ENCODE measurements around the gene LRBA. TPM values are rescaled to one million over a fixed set of nuclear protein-coding genes. Genes with fewer than 3 reads are reported as not detected.

The LRBA gene
- total RNA-seq, 1 donor from 2014 or later = 39.9 TPM

- DNase-seq = no peak
- Histone ChIP-seq H3K27ac (no peak overlapping the region), H3K9me3 (no peaks in the 10 kb centered on the region), H3K36me3 (no peaks in the 10 kb centered on the region), H3K4me3 (peak overlapping the region; percentile 100), H3K27me3 (no peaks in the 10 kb centered on the region), H3K4me1 (peaks cover 13% of the 10 kb centered on the region)
- no peak for ATAC-seq
- no peak for TF ChIP-seq CTCF (IDR thresholded peaks at IDR 0.05)
- intact Hi-C loops (cut with DNase I) = no loop called here
Observed at GRCh38 chr4:151013491-151013890, 1.6 kb downstream of the LRBA start.

- ATAC-seq (no peak), DNase-seq (no peak)
- no peaks in the 10 kb centered on the region for H3K36me3 ChIP-seq
- TF ChIP-seq CTCF (IDR thresholded peaks at IDR 0.05) = no peak
- intact Hi-C loops (cut with DNase I) = no loop called here
- no peaks in the 10 kb centered on the region for H3K9me3 ChIP-seq
- peak overlapping the region; percentile 100 for H3K4me3 ChIP-seq
- H3K27ac ChIP-seq = no peak overlapping the region
- no peaks in the 10 kb centered on the region for H3K27me3 ChIP-seq
- H3K4me1 ChIP-seq = peaks cover 13% of the 10 kb centered on the region
Observed at GRCh38 chr4:151012820-151013219, 2.3 kb downstream of the LRBA start.

- peak overlapping the region; percentile 100 for H3K4me3 ChIP-seq
- H3K4me1 ChIP-seq = peaks cover 13% of the 10 kb centered on the region
- ATAC-seq (no peak), DNase-seq (no peak)
- H3K36me3 ChIP-seq = no peaks in the 10 kb centered on the region
- H3K27me3 ChIP-seq = no peaks in the 10 kb centered on the region
- H3K9me3 ChIP-seq = no peaks in the 10 kb centered on the region
- TF ChIP-seq CTCF (IDR thresholded peaks at IDR 0.05) = no peak
- intact Hi-C loops (cut with DNase I) = no loop called here
- no peak overlapping the region for H3K27ac ChIP-seq
Observed at GRCh38 chr4:151012376-151012775, 2.7 kb downstream of the LRBA start.

- Histone ChIP-seq H3K36me3 (no peaks in the 10 kb centered on the region), H3K4me1 (no peaks in the 10 kb centered on the region), H3K4me3 (no peak overlapping the region), H3K9me3 (no peaks in the 10 kb centered on the region), H3K27me3 (no peaks in the 10 kb centered on the region), H3K27ac (no peak overlapping the region)
- no peak for DNase-seq
- intact Hi-C loops (cut with DNase I) = no loop called here
- no peak for TF ChIP-seq CTCF (IDR thresholded peaks at IDR 0.05)
- no peak for ATAC-seq
Observed at GRCh38 chr4:151004222-151004621, 10.9 kb downstream of the LRBA start.

- Histone ChIP-seq H3K36me3 (no peaks in the 10 kb centered on the region), H3K27ac (no peak overlapping the region), H3K4me3 (no peak overlapping the region), H3K9me3 (no peaks in the 10 kb centered on the region), H3K4me1 (no peaks in the 10 kb centered on the region), H3K27me3 (no peaks in the 10 kb centered on the region)
- TF ChIP-seq CTCF (IDR thresholded peaks at IDR 0.05) = no peak
- ATAC-seq (no peak), DNase-seq (no peak)
- intact Hi-C loops (cut with DNase I) = no loop called here
Observed at GRCh38 chr4:151000747-151001429, 14.2 kb downstream of the LRBA start.

GRCh38 chr4:150999086-150999485, 16.0 kb downstream of the LRBA start:
- no peaks in the 10 kb centered on the region for H3K27me3 ChIP-seq
- DNase-seq = no peak
- no peaks in the 10 kb centered on the region for H3K4me1 ChIP-seq
- no peaks in the 10 kb centered on the region for H3K9me3 ChIP-seq
- TF ChIP-seq CTCF (IDR thresholded peaks at IDR 0.05) = no peak
- H3K4me3 ChIP-seq = no peak overlapping the region
- H3K36me3 ChIP-seq = no peaks in the 10 kb centered on the region
- intact Hi-C loops (cut with DNase I) = no loop called here
- no peak overlapping the region for H3K27ac ChIP-seq
- no peak for ATAC-seq
